ENCODE results near the gene ELK1.
"Not testable (repeated sequence)": the region's sequence is repeated elsewhere in the genome, so short reads cannot be mapped to it uniquely, and the experiment has no call there.

The ELK1 gene

DNA sequence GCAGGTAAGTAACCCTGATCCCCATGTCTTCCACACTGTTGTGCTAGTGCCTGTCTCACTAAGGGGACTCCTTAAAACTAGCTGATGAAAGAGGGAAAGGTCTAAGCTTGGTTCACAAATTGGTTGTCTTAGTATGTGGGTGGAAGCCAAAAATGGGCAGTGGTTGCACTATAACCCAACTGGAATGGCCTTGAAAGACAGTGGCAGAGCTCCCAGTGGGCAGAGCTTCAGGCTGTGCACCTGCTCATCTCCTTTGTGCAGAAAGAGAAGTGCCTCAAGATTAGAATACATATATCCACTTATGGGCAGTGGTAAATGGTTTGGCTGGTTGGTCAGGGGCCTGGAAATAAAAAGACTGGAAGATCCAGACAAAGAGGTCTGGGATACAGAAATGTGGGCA lies 37.9 kb downstream of the ELK1 start:
- H3K4me3 ChIP-seq (ENCODE audit: insufficient read depth, low read depth, low read length) = no peak overlapping the region
- no peaks in the 10 kb centered on the region for H3K36me3 ChIP-seq (ENCODE audit: control insufficient read depth, insufficient read depth, low read length)
- no peak overlapping the region for H3K27ac ChIP-seq (ENCODE audit: insufficient read depth, low read depth, low read length, poor library complexity, severe bottlenecking)
- no peaks in the 10 kb centered on the region for H3K9me3 ChIP-seq (ENCODE audit: control insufficient read depth, low read length)
- H3K27me3 ChIP-seq (ENCODE audit: control insufficient read depth, insufficient read depth, low read length, poor library complexity, severe bottlenecking) = no peaks in the 10 kb centered on the region
- peaks cover 6% of the 10 kb centered on the region for H3K4me1 ChIP-seq (ENCODE audit: control insufficient read depth, insufficient read depth, low read length)

DNA sequence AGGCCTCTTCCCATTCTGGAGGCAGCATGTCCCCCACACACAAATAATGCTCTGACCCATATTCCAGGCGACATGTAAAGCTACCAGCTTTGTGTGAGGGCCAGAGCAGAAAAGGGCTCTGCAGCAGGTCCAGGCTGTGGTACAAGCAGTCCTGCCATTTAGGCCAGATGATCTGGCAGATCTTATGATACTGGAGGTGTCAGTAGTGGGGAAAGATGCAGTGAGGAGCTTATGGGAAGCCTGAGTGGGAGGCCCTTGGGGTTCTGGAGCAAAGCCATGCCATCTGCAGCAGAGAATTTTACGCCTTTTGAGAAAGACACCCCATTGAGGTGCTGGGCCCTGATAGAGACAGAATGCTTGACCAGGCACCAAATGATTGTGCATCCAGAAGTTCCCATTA lies 38.4 kb downstream of the ELK1 start:
- 92 to 94% methylated on average over 2 of the region's 2 CpGs for WGBS, 2 experiments
- H3K4me1 ChIP-seq (ENCODE audit: control insufficient read depth, insufficient read depth, low read length) = peaks cover 6% of the 10 kb centered on the region
- no peaks in the 10 kb centered on the region for H3K27me3 ChIP-seq (ENCODE audit: control insufficient read depth, insufficient read depth, low read length, poor library complexity, severe bottlenecking)

DNA sequence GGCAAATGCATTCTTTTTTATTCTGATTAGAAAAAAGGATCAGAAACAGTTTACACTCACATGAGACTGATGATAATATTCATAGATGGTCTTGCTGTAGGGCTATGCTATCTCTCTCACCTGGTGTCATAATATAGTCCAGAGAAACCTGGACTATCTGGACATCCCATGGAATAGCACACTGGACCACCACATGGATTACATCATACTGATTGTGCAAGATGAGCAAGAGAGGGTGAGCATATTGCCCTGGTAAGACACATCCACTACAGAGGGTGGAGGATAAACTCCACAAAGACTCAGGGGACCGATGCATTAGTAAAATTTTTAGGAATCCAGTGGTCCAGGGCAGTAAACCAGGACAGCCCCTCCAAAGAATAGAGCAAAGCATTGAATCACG lies 38.9 kb downstream of the ELK1 start:
- no peaks in the 10 kb centered on the region for H3K36me3 ChIP-seq (ENCODE audit: control insufficient read depth, insufficient read depth, low read length)
- 90 to 94% methylated on average over 2 of the region's 2 CpGs for WGBS, 2 experiments
- peaks cover 6% of the 10 kb centered on the region for H3K4me1 ChIP-seq (ENCODE audit: control insufficient read depth, insufficient read depth, low read length)
- H3K27ac ChIP-seq (ENCODE audit: insufficient read depth, low read depth, low read length, poor library complexity, severe bottlenecking) = no peak overlapping the region
- no peak overlapping the region for H3K4me3 ChIP-seq (ENCODE audit: insufficient read depth, low read depth, low read length)
- H3K27me3 ChIP-seq (ENCODE audit: control insufficient read depth, insufficient read depth, low read length, poor library complexity, severe bottlenecking) = no peaks in the 10 kb centered on the region
- no peaks in the 10 kb centered on the region for H3K9me3 ChIP-seq (ENCODE audit: control insufficient read depth, low read length)

More for the DNA sequence above, 38.4 kb downstream of the ELK1 start:
- Histone ChIP-seq H3K9me3 (ENCODE audit: control insufficient read depth, low read length) (no peaks in the 10 kb centered on the region), H3K36me3 (ENCODE audit: control insufficient read depth, insufficient read depth, low read length) (no peaks in the 10 kb centered on the region), H3K27ac (ENCODE audit: insufficient read depth, low read depth, low read length, poor library complexity, severe bottlenecking) (no peak overlapping the region), H3K4me3 (ENCODE audit: insufficient read depth, low read depth, low read length) (no peak overlapping the region)

DNA sequence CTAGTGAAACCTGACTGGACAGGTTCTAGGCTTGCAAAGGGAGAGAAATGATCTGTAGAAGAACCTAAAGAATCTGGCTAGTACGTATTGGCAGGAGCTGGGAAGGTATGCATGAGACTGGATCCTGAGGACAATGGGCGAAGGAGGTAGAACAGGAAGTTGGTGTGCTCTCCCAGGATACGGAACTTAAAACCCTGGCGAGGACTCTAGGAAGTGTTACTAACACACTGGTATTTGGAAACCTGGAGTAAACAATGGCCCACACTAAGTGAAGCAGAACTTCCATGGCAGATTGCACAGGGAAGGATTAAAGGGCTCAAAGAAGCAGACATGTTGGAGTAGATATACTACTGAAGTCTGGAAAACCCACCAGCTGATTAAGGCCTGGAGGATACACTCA lies 39.9 kb downstream of the ELK1 start:
- Histone ChIP-seq H3K9me3 (ENCODE audit: control insufficient read depth, low read length) (no peaks in the 10 kb centered on the region), H3K27me3 (ENCODE audit: control insufficient read depth, insufficient read depth, low read length, poor library complexity, severe bottlenecking) (no peaks in the 10 kb centered on the region), H3K4me3 (ENCODE audit: insufficient read depth, low read depth, low read length) (no peak overlapping the region), H3K36me3 (ENCODE audit: control insufficient read depth, insufficient read depth, low read length) (no peaks in the 10 kb centered on the region), H3K4me1 (ENCODE audit: control insufficient read depth, insufficient read depth, low read length) (peaks cover 6% of the 10 kb centered on the region), H3K27ac (ENCODE audit: insufficient read depth, low read depth, low read length, poor library complexity, severe bottlenecking) (no peak overlapping the region)
- 92 to 93% methylated on average over 4 of the region's 4 CpGs for WGBS, 2 experiments

DNA sequence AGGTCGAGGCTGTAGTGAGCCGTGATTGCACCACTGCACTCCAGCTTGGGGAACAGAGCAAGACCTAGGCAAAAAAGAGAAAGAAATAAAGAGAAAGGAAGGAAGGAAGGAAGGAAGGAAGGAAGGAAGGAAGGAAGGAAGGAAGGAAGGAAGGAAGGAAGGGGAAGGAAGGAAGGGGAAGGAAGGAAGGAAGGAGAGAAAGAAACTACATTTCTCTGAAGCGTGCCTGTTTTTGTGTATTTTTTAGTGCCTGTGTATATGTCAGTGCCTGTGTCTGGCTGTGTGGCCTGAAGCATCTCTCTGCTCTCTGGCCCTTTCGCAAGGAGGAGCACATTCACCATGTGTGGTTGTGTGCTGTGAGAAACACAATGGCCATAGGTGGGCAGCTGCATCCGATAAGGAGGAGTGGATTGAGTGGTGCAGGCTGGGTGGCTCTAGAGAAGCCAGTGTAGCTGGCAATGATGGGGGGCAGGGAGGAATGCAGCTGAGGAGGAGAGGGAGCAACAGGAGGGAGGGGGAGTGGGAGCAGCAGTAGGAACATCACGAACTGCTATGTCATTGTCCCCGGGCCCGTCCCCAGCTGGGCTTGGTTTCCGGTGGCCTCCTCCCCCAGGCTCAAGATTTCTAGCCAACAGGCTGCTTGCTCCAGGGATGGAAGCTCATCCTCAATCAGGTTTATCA lies 42.1 kb downstream of the ELK1 start:
- H3K27me3 ChIP-seq (ENCODE audit: control insufficient read depth, insufficient read depth, low read length, poor library complexity, severe bottlenecking) = no peaks in the 10 kb centered on the region
- no peak overlapping the region for H3K27ac ChIP-seq (ENCODE audit: insufficient read depth, low read depth, low read length, poor library complexity, severe bottlenecking)
- no peaks in the 10 kb centered on the region for H3K9me3 ChIP-seq (ENCODE audit: control insufficient read depth, low read length)
- no peaks in the 10 kb centered on the region for H3K36me3 ChIP-seq (ENCODE audit: control insufficient read depth, insufficient read depth, low read length)
- H3K4me1 ChIP-seq (ENCODE audit: control insufficient read depth, insufficient read depth, low read length) = peaks cover 6% of the 10 kb centered on the region
- no peak overlapping the region for H3K4me3 ChIP-seq (ENCODE audit: insufficient read depth, low read depth, low read length)
- 34 to 41% methylated on average over 9 of the region's 9 CpGs for WGBS, 2 experiments

DNA sequence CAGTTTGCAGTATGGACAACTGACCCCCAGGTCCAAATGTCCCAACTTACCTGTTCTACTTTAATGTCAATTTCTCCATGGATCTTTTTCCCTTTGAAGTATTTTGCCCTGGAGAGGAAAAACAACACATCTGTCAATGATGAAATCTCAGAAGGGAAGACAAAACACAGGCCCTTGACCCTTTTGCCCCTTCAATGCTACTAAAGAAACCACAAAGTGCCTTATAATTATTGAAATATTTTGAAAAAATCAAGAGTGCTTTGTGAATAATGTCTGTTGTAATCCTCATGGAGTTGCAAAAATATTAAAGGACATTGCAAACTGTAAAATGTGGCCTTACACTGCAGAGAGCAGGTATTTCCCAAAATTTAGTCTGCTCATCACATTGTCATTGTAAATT lies 43.3 kb downstream of the ELK1 start:
- Histone ChIP-seq H3K4me3 (ENCODE audit: insufficient read depth, low read depth, low read length) (no peak overlapping the region), H3K9me3 (ENCODE audit: control insufficient read depth, low read length) (no peaks in the 10 kb centered on the region), H3K27ac (ENCODE audit: insufficient read depth, low read depth, low read length, poor library complexity, severe bottlenecking) (no peak overlapping the region), H3K36me3 (ENCODE audit: control insufficient read depth, insufficient read depth, low read length) (no peaks in the 10 kb centered on the region), H3K27me3 (ENCODE audit: control insufficient read depth, insufficient read depth, low read length, poor library complexity, severe bottlenecking) (no peaks in the 10 kb centered on the region), H3K4me1 (ENCODE audit: control insufficient read depth, insufficient read depth, low read length) (peaks cover 6% of the 10 kb centered on the region)

DNA sequence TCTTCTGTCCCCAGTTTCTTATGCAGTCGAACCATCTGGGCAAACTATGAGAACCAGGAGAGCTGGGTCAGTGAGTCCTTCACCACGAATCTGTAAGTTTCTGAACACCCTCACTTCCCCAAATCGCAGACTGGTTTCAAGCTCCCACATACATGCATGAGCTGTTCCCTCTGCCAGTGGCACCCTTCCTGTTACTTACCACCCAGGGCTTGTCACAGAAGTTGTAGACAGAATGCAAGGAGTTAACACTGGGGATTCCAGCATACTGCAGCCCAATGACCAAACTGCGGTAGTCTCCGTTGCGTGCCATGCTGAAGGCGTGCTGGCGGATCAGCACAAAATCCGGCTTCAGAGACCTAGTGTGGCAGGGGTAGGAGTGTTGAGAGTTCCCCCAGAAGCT lies 45.3 kb downstream of the ELK1 start:
- 82 to 89% methylated on average over 9 of the region's 9 CpGs for WGBS, 2 experiments
- Histone ChIP-seq H3K9me3 (ENCODE audit: control insufficient read depth, low read length) (no peaks in the 10 kb centered on the region), H3K36me3 (ENCODE audit: control insufficient read depth, insufficient read depth, low read length) (no peaks in the 10 kb centered on the region), H3K4me3 (ENCODE audit: insufficient read depth, low read depth, low read length) (no peak overlapping the region), H3K4me1 (ENCODE audit: control insufficient read depth, insufficient read depth, low read length) (peaks cover 6% of the 10 kb centered on the region), H3K27me3 (ENCODE audit: control insufficient read depth, insufficient read depth, low read length, poor library complexity, severe bottlenecking) (no peaks in the 10 kb centered on the region), H3K27ac (ENCODE audit: insufficient read depth, low read depth, low read length, poor library complexity, severe bottlenecking) (no peak overlapping the region)

DNA sequence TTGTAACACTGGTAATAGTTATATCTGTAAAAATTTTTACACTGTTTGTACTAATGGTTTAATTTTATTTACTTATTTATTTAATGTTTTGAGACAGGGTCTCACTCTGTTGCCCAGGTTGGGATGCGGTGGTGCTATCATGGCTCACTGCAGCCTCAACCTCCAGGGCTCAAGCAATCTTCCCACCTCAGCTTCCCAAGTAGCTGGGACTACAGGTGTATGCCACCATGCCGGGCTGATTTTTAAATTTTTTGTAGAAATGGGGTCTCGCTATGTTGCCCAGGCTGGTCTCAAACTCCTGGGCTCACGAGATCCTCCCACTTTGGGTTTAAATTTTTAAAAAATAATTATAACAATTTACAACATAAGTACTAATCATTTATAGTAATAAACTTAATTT lies 47.2 kb downstream of the ELK1 start:
- H3K27ac ChIP-seq (ENCODE audit: insufficient read depth, low read depth, low read length, poor library complexity, severe bottlenecking); H3K36me3 ChIP-seq (ENCODE audit: control insufficient read depth, insufficient read depth, low read length); H3K4me1 ChIP-seq (ENCODE audit: control insufficient read depth, insufficient read depth, low read length); H3K9me3 ChIP-seq (ENCODE audit: control insufficient read depth, low read length); H3K4me3 ChIP-seq (ENCODE audit: insufficient read depth, low read depth, low read length); H3K27me3 ChIP-seq (ENCODE audit: control insufficient read depth, insufficient read depth, low read length, poor library complexity, severe bottlenecking): not testable (repeated sequence)
- 94% methylated on average over 1 of the region's 4 CpGs for WGBS, 2 experiments

DNA sequence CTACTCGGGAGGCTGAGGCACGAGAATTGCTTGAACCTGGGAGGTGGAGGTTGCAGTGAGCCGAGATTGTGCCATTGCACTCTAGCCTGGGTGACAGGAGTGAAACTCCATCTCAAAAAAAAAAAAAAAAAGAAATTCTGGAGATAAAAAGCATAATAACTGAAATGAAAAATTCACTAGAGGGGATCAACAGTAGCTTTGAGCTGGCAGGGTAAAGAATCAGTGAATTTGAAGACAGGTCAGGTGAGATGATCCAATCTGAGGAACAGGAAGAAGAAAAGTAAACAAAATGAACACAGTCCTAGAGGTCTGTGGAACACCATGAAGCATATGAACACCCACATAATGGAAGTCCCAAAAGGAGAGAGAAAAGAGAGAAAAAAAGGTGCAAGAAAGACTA lies 53.1 kb downstream of the ELK1 start:
- 92 to 100% methylated on average over 3 of the region's 3 CpGs for WGBS, 2 experiments
- Histone ChIP-seq H3K4me3 (ENCODE audit: insufficient read depth, low read depth, low read length) (no peak overlapping the region), H3K4me1 (ENCODE audit: control insufficient read depth, insufficient read depth, low read length) (no peaks in the 10 kb centered on the region), H3K36me3 (ENCODE audit: control insufficient read depth, insufficient read depth, low read length) (no peaks in the 10 kb centered on the region), H3K27ac (ENCODE audit: insufficient read depth, low read depth, low read length, poor library complexity, severe bottlenecking) (no peak overlapping the region), H3K27me3 (ENCODE audit: control insufficient read depth, insufficient read depth, low read length, poor library complexity, severe bottlenecking) (no peaks in the 10 kb centered on the region), H3K9me3 (ENCODE audit: control insufficient read depth, low read length) (no peaks in the 10 kb centered on the region)

DNA sequence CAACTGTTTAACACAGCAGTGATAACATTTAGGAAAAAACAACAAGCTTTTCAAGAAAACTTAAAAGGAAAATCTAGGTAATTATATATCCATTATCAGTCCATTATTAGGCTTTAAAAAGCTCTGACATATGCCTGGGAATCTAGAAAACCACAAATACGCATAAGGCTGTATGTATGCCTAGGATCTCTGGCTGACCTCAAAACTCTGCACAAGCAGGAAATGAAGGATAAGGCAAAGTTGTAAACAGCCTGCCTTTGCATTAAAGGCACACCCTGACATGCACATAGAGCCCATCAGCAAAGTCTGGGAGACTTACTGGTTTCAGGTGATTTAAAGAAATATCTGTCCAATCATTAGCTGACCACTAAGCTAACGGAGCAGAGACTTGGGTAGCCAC lies 54.1 kb downstream of the ELK1 start:
- no peaks in the 10 kb centered on the region for H3K9me3 ChIP-seq (ENCODE audit: control insufficient read depth, low read length)
- H3K27ac ChIP-seq (ENCODE audit: insufficient read depth, low read depth, low read length, poor library complexity, severe bottlenecking) = no peak overlapping the region
- no peaks in the 10 kb centered on the region for H3K4me1 ChIP-seq (ENCODE audit: control insufficient read depth, insufficient read depth, low read length)
- 90 to 97% methylated on average over 2 of the region's 2 CpGs for WGBS, 2 experiments
- H3K27me3 ChIP-seq (ENCODE audit: control insufficient read depth, insufficient read depth, low read length, poor library complexity, severe bottlenecking) = no peaks in the 10 kb centered on the region
- H3K36me3 ChIP-seq (ENCODE audit: control insufficient read depth, insufficient read depth, low read length) = no peaks in the 10 kb centered on the region
- no peak overlapping the region for H3K4me3 ChIP-seq (ENCODE audit: insufficient read depth, low read depth, low read length)

DNA sequence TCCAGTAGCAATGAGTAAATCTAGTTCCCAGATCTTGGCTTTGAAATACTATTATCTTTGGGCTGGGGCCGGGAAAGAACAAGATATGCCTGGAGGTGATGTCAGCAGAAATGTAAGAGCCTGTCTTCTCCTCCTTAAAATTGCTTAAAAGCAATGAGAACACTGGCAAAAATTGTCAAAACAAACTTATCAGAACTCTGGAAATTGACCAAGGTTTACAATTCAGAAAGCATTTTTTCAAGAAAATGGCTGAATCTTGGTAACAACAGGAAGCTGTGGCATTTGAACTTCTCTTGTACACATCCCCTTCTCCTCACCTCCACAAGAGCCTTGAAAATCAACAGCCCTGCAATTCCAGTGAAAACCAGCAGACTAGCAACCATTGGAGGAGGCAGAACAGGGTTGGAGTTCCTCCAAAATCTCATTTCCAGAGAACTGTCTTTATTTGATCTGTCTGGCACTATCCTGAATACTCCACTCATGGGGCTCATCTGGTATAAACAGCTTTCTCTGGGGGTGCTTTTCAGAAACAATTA lies 54.6 kb downstream of the ELK1 start:
- Histone ChIP-seq H3K4me3 (ENCODE audit: insufficient read depth, low read depth, low read length) (no peak overlapping the region), H3K27ac (ENCODE audit: insufficient read depth, low read depth, low read length, poor library complexity, severe bottlenecking) (no peak overlapping the region), H3K36me3 (ENCODE audit: control insufficient read depth, insufficient read depth, low read length) (no peaks in the 10 kb centered on the region), H3K9me3 (ENCODE audit: control insufficient read depth, low read length) (no peaks in the 10 kb centered on the region), H3K4me1 (ENCODE audit: control insufficient read depth, insufficient read depth, low read length) (no peaks in the 10 kb centered on the region), H3K27me3 (ENCODE audit: control insufficient read depth, insufficient read depth, low read length, poor library complexity, severe bottlenecking) (no peaks in the 10 kb centered on the region)
- WGBS, 2 experiments = 95% methylated on average over 1 of the region's 1 CpG; no CpG with 5 or more reads in 1 of the 2 experiments
